Psoas muscle (tissue), 8 donors: ENCODE results near the gene GPR50. TPM values are rescaled to one million over a fixed set of nuclear protein-coding genes. Genes with fewer than 3 reads are reported as not detected.

Source experiments
- ATAC-seq, 4 donors: fragments of 200-7000 bp; cut with Tn5 transposase; one replicate each; pipeline ENCODE4 v1.9.1; 2020; ENCODE audit warnings: moderate library complexity in 3 of 4, mild to moderate bottlenecking in 2 of 4
- DNase-seq, 2 donors: peaks; one replicate each; pipeline ENCODE4 v3.0.0-alpha.2; 2020
- H3K27ac ChIP-seq: fragments of 200-600 bp; one replicate; pipeline ENCODE4 v1.8.0; 2022
- H3K27me3 ChIP-seq, 3 donors: fragments of 200-600 bp in 1 of 3; one replicate each; pipeline versions ENCODE4 v1.6.1 to v1.8.0; 2013 to 2022; ENCODE audit warnings: low read length in 2 of 3, mild to moderate bottlenecking in 2 of 3, moderate library complexity in 1 of 3; ENCODE audit not compliant: insufficient read depth in 3 of 3
- H3K36me3 ChIP-seq, 2 donors: fragments of 200-600 bp in 1 of 2; one replicate each; pipeline versions ENCODE4 v1.6.1 to v1.8.0; 2013 to 2022; ENCODE audit warnings: low read depth in 1 of 2, mild to moderate bottlenecking in 1 of 2, moderate library complexity in 1 of 2; ENCODE audit not compliant: insufficient read depth in 1 of 2
- H3K4me1 ChIP-seq: fragments of 200-600 bp; one replicate; pipeline ENCODE4 v1.8.0; 2022
- H3K4me3 ChIP-seq: fragments of 200-600 bp; one replicate; pipeline ENCODE4 v1.8.0; 2022; ENCODE audit warnings: mild to moderate bottlenecking
- H3K9me3 ChIP-seq: fragments of 200-600 bp; one replicate; pipeline ENCODE4 v1.8.0; 2022
- CTCF ChIP-seq: fragments of 200-600 bp; IDR thresholded peaks from one replicate; pipeline ENCODE4 v1.8.0; 2022; ENCODE audit warnings: antibody characterized with exemption
- WGBS, 3 donors: extraction: QIAGEN DNeasy Blood & Tissue Kit; methylation state at CpG; one replicate each; pipeline versions ENCODE4 v1.1.6 to v1.1.7; 2013; 5-methylcytosine and 5-hydroxymethylcytosine counted together
- intact Hi-C, 2 donors: fragments of 100-400 bp; cut with DNase I; formaldehyde crosslinking; loops; one replicate each; pipeline versions ENCODE4 v1.11.0 to v1.14.2; 2022
- polyA plus RNA-seq, 3 donors: library from polyadenylated mRNA; stranded (reverse); fragments of 200-250 nt; gene quantifications; one replicate each; pipeline ENCODE4 v1.2.3, GENCODE V29; 2013
- total RNA-seq, 4 donors: library from RNA; stranded (reverse); fragmentation: NEBNext Ultra II Directional in 2 of 4; extraction: Animal tissue kit (Norgen Biotek cat#: 25700) in 2 of 4; gene quantifications; one replicate each; pipeline versions ENCODE4 v1.2.1 to v1.2.4, GENCODE V29; 2021 to 2023
- donor health status: healthy with polysubstance abuse.
- donor health status: DM: no; HTN: no; CAD: no; lungs with moderate emphysema.
- donor health status: Bipolar disorder and iron deficiency.
- donor health status: healthy.
- donor health status: DM: yes; HTN: yes; CAD: no.
- donor health status: DM: no; HTN: no; CAD: no.
- donor health status: DM: no; HTN: no; CAD: no.
- donor health status: DM: yes; HTN: yes; CAD: no.

Gene GPR50
- total and polyA plus RNA-seq, 7 donors: not detected

- intact Hi-C loops: no loop called here
- Histone ChIP-seq H3K36me3 (no peaks in the 10 kb centered on the region), H3K27ac (no peak overlapping the region), H3K4me3 (no peak overlapping the region), H3K9me3 (no peaks in the 10 kb centered on the region), H3K4me1 (no peaks in the 10 kb centered on the region), H3K27me3 (peaks cover 8 to 48% (median 17%) of the 10 kb centered on the region in 3 donors)
- TF ChIP-seq CTCF: no peak
- WGBS, 3 donors: 1 to 29% (median 3%) methylated on average over 37 of the region's 37 CpGs
- DNase-seq (no peak), ATAC-seq (no peak)
These were observed 1.7 kb upstream of the GPR50 start for GRCh38 chrX:151174581-151175282.

GRCh38 chrX:151175283-151176062 lies 911 bp upstream of the GPR50 start:
- H3K27me3 ChIP-seq: peaks cover 8 to 52% (median 23%) of the 10 kb centered on the region in 3 donors
- 2 to 34% (median 3%) methylated on average over 28 to 53 of the region's 54 CpGs for WGBS, 3 donors
- intact Hi-C loops: no loop called here
- ATAC-seq (no peak), DNase-seq (no peak)
- H3K9me3 ChIP-seq: no peaks in the 10 kb centered on the region
- H3K4me3 ChIP-seq: no peak overlapping the region
- H3K4me1 ChIP-seq: no peaks in the 10 kb centered on the region
- no peaks in the 10 kb centered on the region for H3K36me3 ChIP-seq
- no peak overlapping the region for H3K27ac ChIP-seq
- TF ChIP-seq CTCF: no peak

- Histone ChIP-seq H3K36me3 (no peaks in the 10 kb centered on the region), H3K27me3 (peaks cover 5 to 66% (median 25%) of the 10 kb centered on the region in 3 donors), H3K4me1 (no peaks in the 10 kb centered on the region), H3K27ac (no peak overlapping the region), H3K4me3 (no peak overlapping the region), H3K9me3 (no peaks in the 10 kb centered on the region)
- 0 to 31% (median 2%) methylated on average over 16 to 96 of the region's 96 CpGs for WGBS, 3 donors
- DNase-seq (no peak), ATAC-seq (no peak)
- intact Hi-C loops: no loop called here
- no peak for TF ChIP-seq CTCF
These were observed 1.0 kb downstream of the GPR50 start for GRCh38 chrX:151177141-151178027.

- intact Hi-C loops: no loop called here
- no peak for TF ChIP-seq CTCF
- no peaks in the 10 kb centered on the region for H3K4me1 ChIP-seq
- no peaks in the 10 kb centered on the region for H3K36me3 ChIP-seq
- no peaks in the 10 kb centered on the region for H3K9me3 ChIP-seq
- no peak for ATAC-seq
- DNase-seq: no peak
- H3K27me3 ChIP-seq: peaks cover 5 to 70% (median 25%) of the 10 kb centered on the region in 3 donors
- H3K27ac ChIP-seq: no peak overlapping the region
- no peak overlapping the region for H3K4me3 ChIP-seq
- 1 to 21% (median 2%) methylated on average over 10 to 18 of the region's 18 CpGs for WGBS, 3 donors
These were observed 2.4 kb downstream of the GPR50 start for GRCh38 chrX:151178746-151179145.
